ENCODE data around the gene PNPLA6. TPM values are rescaled to one million over a fixed set of nuclear protein-coding genes. Genes with fewer than 3 reads are reported as not detected.
A peak's percentile ranks its signal among the peaks of the same experiment; 100 is the strongest.

Gene PNPLA6
- total and polyA plus RNA-seq, 2 experiments from 2014 or later: 65.0 to 86.6 TPM

DNA sequence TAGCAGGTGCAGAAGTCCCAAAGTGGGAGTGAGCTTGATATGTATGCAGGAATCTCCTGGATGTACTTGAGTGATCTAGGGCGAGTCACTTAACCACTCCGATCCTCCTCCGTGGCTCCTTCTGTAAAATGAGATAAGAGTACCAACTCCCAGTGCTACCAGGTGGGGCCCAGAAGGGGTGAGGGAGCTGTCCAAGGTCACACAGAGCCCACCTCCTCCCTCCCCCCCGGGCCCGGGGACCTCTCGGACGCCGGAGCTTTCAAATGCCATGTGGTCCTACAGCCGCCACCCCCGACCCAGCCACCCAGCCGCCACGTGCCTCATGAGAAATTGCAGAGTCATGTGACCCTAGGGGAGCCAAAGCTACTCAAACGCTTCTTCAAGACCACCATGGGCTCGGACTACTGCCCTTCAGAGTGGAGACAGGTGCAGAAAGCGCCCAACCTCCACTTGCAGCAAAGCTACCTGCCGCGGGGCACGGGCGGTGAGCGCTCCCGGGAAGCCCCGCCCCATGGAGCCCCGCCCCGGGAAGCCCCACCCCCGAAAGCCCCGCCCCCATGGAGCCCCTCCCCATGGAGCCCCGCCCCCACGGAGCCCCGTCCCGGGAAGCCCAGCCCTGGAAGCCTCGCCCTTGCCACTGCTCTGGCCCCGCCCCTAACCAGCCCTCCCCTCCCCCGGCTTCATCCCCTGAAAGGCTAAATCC, 29.7 kb upstream of the PNPLA6 start:
- TF ChIP-seq EZH2 (IDR thresholded peaks at IDR 0.05; ENCODE audit: insufficient read depth, poor library complexity, severe bottlenecking): no peak
- TF ChIP-seq EZH2phosphoT487 (IDR thresholded peaks at IDR 0.05; ENCODE audit: insufficient read depth, low read depth): no peak
- no peaks in the 10 kb centered on the region for H3K9me2 ChIP-seq (ENCODE audit: insufficient read depth)
- H3K27me3 ChIP-seq (replicated peaks; ENCODE audit: insufficient read depth): no peaks in the 10 kb centered on the region; the same call in 1 of the 2 replicates
- H3K4me1 ChIP-seq (ENCODE audit: insufficient read depth): no peaks in the 10 kb centered on the region
- H3K9me3 ChIP-seq (ENCODE audit: low read depth): no peaks in the 10 kb centered on the region
- no peak overlapping the region for H2AFZ ChIP-seq
- H3K4me2 ChIP-seq (ENCODE audit: unreplicated experiment): no peak overlapping the region
- no peak overlapping the region for H3K27ac ChIP-seq
- no peaks in the 10 kb centered on the region for H4K20me1 ChIP-seq (ENCODE audit: insufficient read depth)
- H3F3A ChIP-seq (ENCODE audit: insufficient read depth): no peaks in the 10 kb centered on the region
- WGBS, 2 experiments (ENCODE audit: low coverage in 1 of 2, low lambda C conversion rate in 2 of 2, missing lambda C conversion rate in 2 of 2): 5 to 19% methylated on average over 9 to 30 of the region's 33 CpGs
- no peak overlapping the region for H3K4me3 ChIP-seq
- H3K36me3 ChIP-seq (ENCODE audit: low read depth): no peaks in the 10 kb centered on the region
- peak; percentile 56 for DNase-seq
- no peak overlapping the region for H3K9ac ChIP-seq
- in situ Hi-C loops (cut with MboI): no loop called here
- no peaks in the 10 kb centered on the region for H3K79me2 ChIP-seq (ENCODE audit: insufficient read depth)

DNA sequence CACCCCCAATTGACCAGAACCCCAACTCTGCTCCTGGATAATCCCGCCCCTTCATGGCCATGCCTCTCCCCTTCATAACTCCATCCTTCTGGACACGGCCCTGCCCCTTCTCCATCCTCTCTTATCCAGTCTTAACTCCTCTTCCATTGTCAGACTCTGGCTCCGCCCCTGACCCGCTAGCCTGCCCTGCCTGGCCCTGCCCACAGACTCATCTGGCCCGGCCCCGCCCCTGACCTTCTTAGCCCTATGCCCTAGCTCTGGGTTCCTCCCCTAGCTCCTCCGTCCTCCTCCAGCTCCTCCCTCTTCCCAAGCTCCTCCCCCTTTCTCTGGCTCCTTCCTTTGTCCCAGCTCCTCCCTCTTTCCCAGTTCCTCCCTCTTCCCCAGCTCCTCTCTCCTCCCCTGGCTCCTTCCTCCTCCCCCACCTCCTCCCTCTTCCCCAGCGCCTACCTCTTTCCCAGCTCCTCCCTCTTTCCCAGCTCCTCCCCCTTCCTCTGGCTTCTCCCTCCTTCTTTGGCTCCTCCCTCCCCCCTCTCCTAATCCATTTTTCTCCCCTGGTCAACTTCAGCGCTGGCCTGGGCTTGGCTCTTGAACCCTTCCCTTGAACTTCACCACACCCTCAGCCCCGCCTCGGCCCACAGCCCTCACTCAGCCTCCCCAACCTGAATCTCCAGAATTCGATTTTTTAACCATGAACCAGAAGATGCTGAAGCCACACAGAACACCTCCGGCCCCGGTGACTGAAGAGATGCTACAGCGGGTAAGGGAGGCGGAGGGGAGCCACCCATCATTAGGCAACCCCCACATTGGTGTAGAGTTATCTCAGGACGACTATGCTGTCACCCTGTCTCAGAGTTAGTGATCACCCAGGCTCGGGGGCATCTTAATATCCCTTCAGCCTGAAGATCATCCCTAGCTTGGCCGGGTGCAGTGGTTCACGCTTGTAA, 28.9 kb upstream of the PNPLA6 start:
- Histone ChIP-seq H3F3A (ENCODE audit: insufficient read depth) (no peaks in the 10 kb centered on the region), H3K4me2 (ENCODE audit: unreplicated experiment) (no peak overlapping the region), H3K79me2 (ENCODE audit: insufficient read depth) (no peaks in the 10 kb centered on the region), H3K9ac (no peak overlapping the region), H2AFZ (no peak overlapping the region), H3K4me1 (ENCODE audit: insufficient read depth) (no peaks in the 10 kb centered on the region), H3K9me2 (ENCODE audit: insufficient read depth) (no peaks in the 10 kb centered on the region), H4K20me1 (ENCODE audit: insufficient read depth) (no peaks in the 10 kb centered on the region), H3K36me3 (ENCODE audit: low read depth) (no peaks in the 10 kb centered on the region), H3K27me3 (replicated peaks; ENCODE audit: insufficient read depth) (no peaks in the 10 kb centered on the region), H3K4me3 (no peak overlapping the region), H3K27ac (no peak overlapping the region), H3K9me3 (ENCODE audit: low read depth) (no peaks in the 10 kb centered on the region)
- 45 to 62% methylated on average over 14 to 20 of the region's 20 CpGs for WGBS, 2 experiments (ENCODE audit: low coverage in 1 of 2, low lambda C conversion rate in 2 of 2, missing lambda C conversion rate in 2 of 2)
- TF ChIP-seq EZH2phosphoT487 (IDR thresholded peaks at IDR 0.05; ENCODE audit: insufficient read depth, low read depth) (no peak), EZH2 (IDR thresholded peaks at IDR 0.05; ENCODE audit: insufficient read depth, poor library complexity, severe bottlenecking) (no peak)
- DNase-seq: peak; percentile 73
- in situ Hi-C loops (cut with MboI): no loop called here

DNA sequence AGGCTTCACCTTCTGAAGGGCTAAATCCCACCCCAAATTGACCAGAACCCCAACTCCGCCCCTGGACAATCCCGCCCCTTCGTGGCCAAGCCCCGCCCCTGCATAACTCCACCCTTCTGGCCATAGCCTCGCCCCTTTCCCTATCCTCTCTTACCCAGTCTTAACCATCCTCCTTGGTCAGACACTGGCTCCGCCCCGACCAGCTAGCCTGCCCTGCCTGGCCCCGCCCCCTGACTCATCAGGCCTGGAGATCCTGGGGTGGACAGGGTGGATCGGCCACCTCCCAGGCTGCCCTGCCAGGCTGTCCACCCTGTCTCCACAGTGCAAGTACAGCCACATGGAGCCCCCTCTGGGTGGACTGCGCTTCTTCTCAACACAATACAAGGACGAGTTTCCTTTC, 27.6 kb upstream of the PNPLA6 start:
- peak; percentile 93 for DNase-seq
- H2AFZ ChIP-seq: no peak overlapping the region
- in situ Hi-C loops (cut with MboI): no loop called here

DNA sequence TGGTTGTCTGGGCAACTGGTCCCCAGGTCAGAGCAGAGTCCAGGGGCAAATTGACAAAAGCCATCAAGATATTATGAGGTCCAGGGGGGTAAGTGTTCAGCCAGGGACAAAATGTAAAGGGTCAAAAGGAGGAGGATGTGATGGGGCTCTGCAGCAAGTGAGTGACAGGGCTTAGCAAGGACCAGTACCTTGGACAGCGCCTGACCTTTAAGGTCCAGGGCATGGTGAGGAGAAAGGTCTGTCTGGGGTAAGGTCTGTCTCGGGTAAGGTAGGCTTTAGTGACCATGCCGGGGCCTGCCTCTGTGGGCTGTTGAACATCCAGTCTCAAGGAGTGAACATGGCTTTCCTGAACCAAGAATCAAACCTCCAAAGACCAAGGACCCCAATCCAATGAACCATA, 25.9 kb upstream of the PNPLA6 start:
- in situ Hi-C loops (cut with MboI): no loop called here
- 21 to 22% methylated on average over 3 of the region's 3 CpGs for WGBS, 2 experiments (ENCODE audit: low coverage in 1 of 2, low lambda C conversion rate in 2 of 2, missing lambda C conversion rate in 2 of 2)
- H3K4me1 ChIP-seq (ENCODE audit: insufficient read depth): no peaks in the 10 kb centered on the region

More for the DNA sequence above, 27.6 kb upstream of the PNPLA6 start:
- H3K4me2 ChIP-seq (ENCODE audit: unreplicated experiment): no peak overlapping the region
- 52 to 60% methylated on average over 11 of the region's 11 CpGs for WGBS, 2 experiments (ENCODE audit: low coverage in 1 of 2, low lambda C conversion rate in 2 of 2, missing lambda C conversion rate in 2 of 2)
- H3K9ac ChIP-seq: no peak overlapping the region
- no peaks in the 10 kb centered on the region for H3K36me3 ChIP-seq (ENCODE audit: low read depth)
- no peaks in the 10 kb centered on the region for H3K27me3 ChIP-seq (replicated peaks; ENCODE audit: insufficient read depth)
- TF ChIP-seq EZH2phosphoT487 (IDR thresholded peaks at IDR 0.05; ENCODE audit: insufficient read depth, low read depth): no peak
- TF ChIP-seq EZH2 (IDR thresholded peaks at IDR 0.05; ENCODE audit: insufficient read depth, poor library complexity, severe bottlenecking): no peak
- H3F3A ChIP-seq (ENCODE audit: insufficient read depth): no peaks in the 10 kb centered on the region
- H3K4me3 ChIP-seq: no peak overlapping the region
- no peaks in the 10 kb centered on the region for H3K4me1 ChIP-seq (ENCODE audit: insufficient read depth)
- H4K20me1 ChIP-seq (ENCODE audit: insufficient read depth): no peaks in the 10 kb centered on the region
- no peak overlapping the region for H3K27ac ChIP-seq
- no peaks in the 10 kb centered on the region for H3K79me2 ChIP-seq (ENCODE audit: insufficient read depth)
- no peaks in the 10 kb centered on the region for H3K9me2 ChIP-seq (ENCODE audit: insufficient read depth)
- no peaks in the 10 kb centered on the region for H3K9me3 ChIP-seq (ENCODE audit: low read depth)

More for the DNA sequence above, 25.9 kb upstream of the PNPLA6 start:
- no peaks in the 10 kb centered on the region for H4K20me1 ChIP-seq (ENCODE audit: insufficient read depth)
- H3K9me3 ChIP-seq (ENCODE audit: low read depth): no peaks in the 10 kb centered on the region
- no peaks in the 10 kb centered on the region for H3K9me2 ChIP-seq (ENCODE audit: insufficient read depth)
- no peaks in the 10 kb centered on the region for H3K36me3 ChIP-seq (ENCODE audit: low read depth)
- no peak overlapping the region for H3K9ac ChIP-seq
- no peaks in the 10 kb centered on the region for H3F3A ChIP-seq (ENCODE audit: insufficient read depth)
- H3K27me3 ChIP-seq (replicated peaks; ENCODE audit: insufficient read depth): no peaks in the 10 kb centered on the region
- H3K4me3 ChIP-seq: no peak overlapping the region
- H3K27ac ChIP-seq: no peak overlapping the region
- H3K79me2 ChIP-seq (ENCODE audit: insufficient read depth): no peaks in the 10 kb centered on the region
- DNase-seq: no peak
- no peak overlapping the region for H3K4me2 ChIP-seq (ENCODE audit: unreplicated experiment)
- TF ChIP-seq EZH2phosphoT487 (IDR thresholded peaks at IDR 0.05; ENCODE audit: insufficient read depth, low read depth) (no peak), EZH2 (IDR thresholded peaks at IDR 0.05; ENCODE audit: insufficient read depth, poor library complexity, severe bottlenecking) (no peak)
- no peak overlapping the region for H2AFZ ChIP-seq

All from GM23248 (cell line).